ENCODE data around the gene TCF25. TPM values are rescaled to one million over a fixed set of nuclear protein-coding genes. Genes with fewer than 3 reads are reported as not detected.
A peak's percentile ranks its signal among the peaks of the same experiment; 100 is the strongest.
"Not testable (repeated sequence)": the region's sequence is repeated elsewhere in the genome, so short reads cannot be mapped to it uniquely, and the experiment has no call there.

The TCF25 gene
- polyA plus RNA-seq, 1 donor from 2014 or later, result 135 TPM

DNA sequence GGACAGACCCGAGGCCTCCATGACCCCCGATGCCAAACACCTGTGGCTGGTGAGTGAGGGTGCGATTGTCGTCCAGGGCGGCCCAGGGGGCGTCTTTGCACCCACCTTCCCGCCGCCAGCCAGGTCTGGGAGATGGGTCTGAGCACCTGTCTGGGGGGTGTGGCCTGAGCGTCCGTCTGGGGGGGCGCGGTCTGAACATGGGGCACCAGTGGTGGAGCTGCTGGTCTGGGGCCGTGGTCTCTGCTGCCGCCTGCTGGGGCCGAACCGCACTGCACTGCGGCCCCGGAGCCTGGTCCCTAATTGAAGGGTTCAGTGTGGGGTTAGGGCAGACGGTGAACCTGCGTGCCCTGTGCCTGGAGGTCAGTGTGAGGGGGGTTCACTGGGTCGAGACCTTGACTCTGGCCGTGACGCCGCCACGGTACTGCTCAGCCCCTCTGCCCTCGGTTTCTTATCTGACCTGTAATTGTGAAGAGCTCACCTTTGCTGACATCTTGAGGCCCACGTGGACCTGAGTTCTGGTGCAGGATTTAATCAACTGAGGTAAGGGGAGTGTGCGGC, 12.6 kb upstream of the TCF25 start:
- no peaks in the 10 kb centered on the region for H3K9me3 Mint-ChIP-seq
- H3K4me1 Mint-ChIP-seq, result peaks cover 13 to 25% (median 24%) of the 10 kb centered on the region in 3 donors
- H3K27me3 Mint-ChIP-seq, result peaks cover 9% of the 10 kb centered on the region
- peak overlapping the region in 1 of 3 donors; percentile 35 for H3K27ac Mint-ChIP-seq
- no peaks in the 10 kb centered on the region for H3K36me3 Mint-ChIP-seq
- peak overlapping the region in 1 of 4 donors; percentile 11 for H3K4me3 Mint-ChIP-seq

GRCh38 chr16:89861648-89862047, 11.7 kb upstream of the TCF25 start:
- Mint-ChIP-seq H3K36me3 (no peaks in the 10 kb centered on the region), H3K4me3 (no peak overlapping the region), H3K27me3 (peaks cover 9% of the 10 kb centered on the region), H3K27ac (no peak overlapping the region), H3K4me1 (peaks cover 13 to 25% (median 24%) of the 10 kb centered on the region in 3 donors), H3K9me3 (no peaks in the 10 kb centered on the region)

- Mint-ChIP-seq H3K4me1 (peaks cover 13 to 25% (median 24%) of the 10 kb centered on the region in 3 donors), H3K4me3 (peak overlapping the region in 2 of 4 donors; percentile 12 to 74), H3K36me3 (no peaks in the 10 kb centered on the region), H3K27ac (no peak overlapping the region), H3K27me3 (peaks cover 9% of the 10 kb centered on the region), H3K9me3 (no peaks in the 10 kb centered on the region)
Measured at GRCh38 chr16:89862732-89863131, 10.7 kb upstream of the TCF25 start.

- no peaks in the 10 kb centered on the region for H3K36me3 Mint-ChIP-seq
- peaks cover 4% of the 10 kb centered on the region for H3K27me3 Mint-ChIP-seq
- peak overlapping the region; percentile 25 to 85 (median 78) for H3K27ac Mint-ChIP-seq
- H3K4me1 Mint-ChIP-seq, result peaks cover 13 to 25% (median 24%) of the 10 kb centered on the region in 3 donors
- H3K4me3 Mint-ChIP-seq, result peak overlapping the region in 3 of 4 donors; percentile 5 to 87 (median 77)
- H3K9me3 Mint-ChIP-seq, result no peaks in the 10 kb centered on the region
Measured at GRCh38 chr16:89863741-89864526, 9.5 kb upstream of the TCF25 start.

GRCh38 chr16:89864527-89864820, 8.9 kb upstream of the TCF25 start:
- H3K27ac Mint-ChIP-seq, result peak overlapping the region in 2 of 3 donors; percentile 78 to 85
- H3K4me1 Mint-ChIP-seq, result peaks cover 13 to 25% (median 24%) of the 10 kb centered on the region in 3 donors
- no peaks in the 10 kb centered on the region for H3K36me3 Mint-ChIP-seq
- peak overlapping the region in 2 of 4 donors; percentile 67 to 87 for H3K4me3 Mint-ChIP-seq
- no peaks in the 10 kb centered on the region for H3K9me3 Mint-ChIP-seq
- H3K27me3 Mint-ChIP-seq, result peaks cover 4% of the 10 kb centered on the region

GRCh38 chr16:89867918-89868317, 5.5 kb upstream of the TCF25 start:
- Mint-ChIP-seq H3K4me3 (peak overlapping the region in 1 of 4 donors; percentile 20), H3K9me3 (no peaks in the 10 kb centered on the region), H3K27ac (no peak overlapping the region), H3K27me3 (no peaks in the 10 kb centered on the region), H3K4me1 (peaks cover 9 to 21% (median 18%) of the 10 kb centered on the region in 3 donors), H3K36me3 (no peaks in the 10 kb centered on the region)

- H3K27ac Mint-ChIP-seq, result peak overlapping the region in 1 of 3 donors; percentile 80
- peak overlapping the region in 2 of 4 donors; percentile 27 to 52 for H3K4me3 Mint-ChIP-seq
- no peaks in the 10 kb centered on the region for H3K27me3 Mint-ChIP-seq
- peaks cover 3 to 8% (median 5%) of the 10 kb centered on the region in 3 donors for H3K4me1 Mint-ChIP-seq
- H3K9me3 Mint-ChIP-seq, result no peaks in the 10 kb centered on the region
- H3K36me3 Mint-ChIP-seq, result peaks cover 1% of the 10 kb centered on the region
Measured at GRCh38 chr16:89869911-89870310, 3.5 kb upstream of the TCF25 start.

DNA sequence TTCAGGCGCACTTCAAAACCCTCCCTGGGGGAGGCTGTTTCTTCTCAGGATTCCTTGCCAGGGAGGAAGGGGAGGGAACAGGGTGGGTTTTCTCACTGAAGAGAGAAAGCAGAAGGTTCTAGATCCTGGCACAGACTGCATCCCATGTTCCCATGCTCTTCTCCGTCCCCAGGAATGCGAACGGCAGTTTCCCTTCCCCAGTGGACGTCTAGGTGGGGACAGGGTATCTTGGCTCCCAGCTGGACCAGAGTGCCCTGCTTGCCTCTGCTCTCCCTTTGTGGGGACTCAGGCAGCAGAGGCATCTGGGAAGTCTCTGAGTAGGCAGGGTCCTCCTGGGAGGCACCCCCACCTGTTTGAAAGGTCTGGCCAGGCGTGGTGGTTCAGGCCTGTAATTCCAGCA, 3.0 kb upstream of the TCF25 start:
- no peaks in the 10 kb centered on the region for H3K27me3 Mint-ChIP-seq
- H3K27ac Mint-ChIP-seq, result no peak overlapping the region
- H3K4me3 Mint-ChIP-seq, result peak overlapping the region in 1 of 4 donors; percentile 48
- no peaks in the 10 kb centered on the region for H3K9me3 Mint-ChIP-seq
- peaks cover 7 to 12% (median 10%) of the 10 kb centered on the region in 3 donors for H3K4me1 Mint-ChIP-seq
- peaks cover 1% of the 10 kb centered on the region for H3K36me3 Mint-ChIP-seq

DNA sequence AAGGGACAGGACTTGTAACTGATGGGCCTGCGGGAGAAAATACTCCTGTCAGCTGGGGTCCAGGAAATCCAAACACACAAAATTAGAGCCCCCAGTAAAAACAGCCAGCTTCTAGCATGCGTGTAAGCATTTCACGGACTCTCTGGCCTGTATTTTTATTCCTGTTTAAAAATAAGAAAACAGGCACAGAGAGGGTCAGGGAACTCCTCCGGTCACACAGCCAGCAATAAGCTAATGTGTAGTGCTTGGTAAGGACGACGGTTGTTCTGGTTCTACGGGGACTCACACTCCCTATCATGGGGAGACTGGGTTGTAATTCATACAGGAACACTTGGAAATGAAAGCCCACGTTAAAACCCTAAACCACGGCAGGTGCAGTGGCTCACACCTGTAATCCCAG, 1.5 kb upstream of the TCF25 start:
- H3K9me3 Mint-ChIP-seq, result no peaks in the 10 kb centered on the region
- peaks cover 1% of the 10 kb centered on the region for H3K36me3 Mint-ChIP-seq
- H3K4me1 Mint-ChIP-seq, result peaks cover 7 to 12% (median 10%) of the 10 kb centered on the region in 3 donors
- H3K27ac Mint-ChIP-seq, result peak overlapping the region in 1 of 3 donors; percentile 98
- peak overlapping the region in 2 of 4 donors; percentile 16 to 89 for H3K4me3 Mint-ChIP-seq
- no peaks in the 10 kb centered on the region for H3K27me3 Mint-ChIP-seq

GRCh38 chr16:89873972-89874689, 739 bp downstream of the TCF25 start:
- H3K4me1 Mint-ChIP-seq, result peaks cover 10 to 14% (median 11%) of the 10 kb centered on the region in 3 donors
- H3K4me3 Mint-ChIP-seq, result peak overlapping the region; percentile 89 to 98 (median 93)
- H3K9me3 Mint-ChIP-seq, result no peaks in the 10 kb centered on the region
- no peaks in the 10 kb centered on the region for H3K27me3 Mint-ChIP-seq
- peaks cover 1% of the 10 kb centered on the region for H3K36me3 Mint-ChIP-seq
- H3K27ac Mint-ChIP-seq, result peak overlapping the region; percentile 98 to 99 (median 99)

DNA sequence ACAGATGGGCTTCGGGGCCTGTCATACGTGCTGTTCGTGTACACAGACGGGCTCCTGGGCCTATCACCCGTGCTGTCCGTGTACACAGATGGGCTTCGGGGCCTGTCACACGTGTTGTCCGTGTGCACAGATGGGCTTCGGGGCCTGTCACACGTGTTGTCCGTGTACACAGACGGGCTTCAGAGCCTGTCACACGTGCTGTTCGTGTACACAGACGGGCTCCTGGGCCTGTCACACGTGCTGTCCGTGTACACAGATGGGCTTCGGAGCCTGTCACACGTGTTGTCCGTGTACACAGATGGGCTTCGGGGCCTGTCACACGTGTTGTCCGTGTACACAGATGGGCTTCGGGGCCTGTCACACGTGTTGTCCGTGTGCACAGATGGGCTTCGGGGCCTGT, 5.7 kb downstream of the TCF25 start:
- Mint-ChIP-seq H3K4me1 (peaks cover 9 to 19% (median 16%) of the 10 kb centered on the region in 3 donors), H3K27ac (peak overlapping the region in 1 of 3 donors; percentile 12)
- not testable (repeated sequence) for H3K36me3 Mint-ChIP-seq, H3K4me3 Mint-ChIP-seq, H3K27me3 Mint-ChIP-seq, H3K9me3 Mint-ChIP-seq

- no peak overlapping the region for H3K27ac Mint-ChIP-seq
- H3K36me3 Mint-ChIP-seq, result peaks cover 4% of the 10 kb centered on the region
- peaks cover 0 to 13% (median 9%) of the 10 kb centered on the region in 3 donors for H3K4me1 Mint-ChIP-seq
- peak overlapping the region in 1 of 4 donors; percentile 9 for H3K4me3 Mint-ChIP-seq
- H3K9me3 Mint-ChIP-seq, result no peaks in the 10 kb centered on the region
- no peaks in the 10 kb centered on the region for H3K27me3 Mint-ChIP-seq
Measured at GRCh38 chr16:89880477-89881367, 7.3 kb downstream of the TCF25 start.

DNA sequence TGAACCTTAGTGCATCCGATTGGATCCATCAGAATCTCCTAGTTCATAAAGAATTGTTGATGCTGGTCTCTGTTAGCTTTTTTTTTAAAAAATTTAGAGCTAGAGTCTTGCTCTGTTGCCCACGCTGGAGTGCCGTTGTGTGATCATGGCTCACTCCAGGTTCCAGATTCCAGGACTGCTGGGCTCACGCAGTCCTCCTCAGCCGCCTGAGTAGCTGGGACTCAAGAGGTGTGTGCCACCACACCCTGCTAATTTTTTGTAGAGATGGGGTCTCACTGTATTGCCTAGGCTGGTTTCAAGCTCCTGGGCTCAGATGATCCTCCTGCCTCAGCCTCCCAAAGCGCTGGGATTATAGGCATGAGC, 8.0 kb downstream of the TCF25 start:
- Mint-ChIP-seq H3K27me3 (no peaks in the 10 kb centered on the region), H3K4me3 (no peak overlapping the region), H3K9me3 (no peaks in the 10 kb centered on the region), H3K4me1 (peaks cover 0 to 13% (median 9%) of the 10 kb centered on the region in 3 donors), H3K27ac (peak overlapping the region in 1 of 3 donors; percentile 45), H3K36me3 (peaks cover 4% of the 10 kb centered on the region)

DNA sequence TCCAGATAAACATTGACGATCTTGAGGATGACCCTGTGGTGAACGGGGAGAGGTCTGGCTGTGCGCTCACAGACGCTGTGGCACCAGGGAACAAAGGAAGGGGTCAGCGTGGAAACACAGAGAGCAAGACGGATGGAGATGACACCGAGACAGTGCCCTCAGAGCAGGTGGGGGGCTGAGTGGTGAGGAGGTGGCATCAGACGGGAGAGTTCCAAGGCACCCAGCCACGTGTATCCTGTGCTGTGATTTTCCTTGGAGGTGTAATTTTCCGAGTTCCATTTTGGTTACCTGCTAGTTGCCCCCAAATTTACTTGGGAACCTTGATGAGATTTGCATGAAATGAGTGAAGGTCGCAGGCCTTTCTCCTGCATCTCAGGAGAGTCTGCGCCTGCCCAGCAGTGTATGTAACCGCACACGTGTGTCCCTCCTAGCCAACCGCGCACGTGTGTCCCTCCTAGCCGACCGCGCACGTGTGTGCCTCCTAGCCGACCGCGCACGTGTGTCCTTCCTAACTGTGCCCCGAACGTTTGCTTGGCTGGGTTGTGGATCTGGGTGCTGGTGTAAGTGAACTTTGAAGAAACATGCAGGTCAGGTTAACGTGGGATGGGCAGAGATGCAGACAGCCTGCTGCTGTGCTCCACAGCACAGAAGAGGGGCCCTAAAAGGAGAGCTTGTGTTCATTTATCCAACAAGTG, 10.1 kb downstream of the TCF25 start:
- Mint-ChIP-seq H3K27me3 (no peaks in the 10 kb centered on the region), H3K9me3 (no peaks in the 10 kb centered on the region), H3K27ac (peak overlapping the region; percentile 56 to 84 (median 78)), H3K36me3 (peaks cover 6% of the 10 kb centered on the region), H3K4me1 (peaks cover 0 to 9% (median 7%) of the 10 kb centered on the region in 3 donors), H3K4me3 (no peak overlapping the region)

Data from IgD-negative memory B cell (primary cell).